NCI-H748 (cell line): Measurements from ENCODE around the gene RNLS.

Experiments used
- DNase-seq: peaks from one replicate; lab custom pipeline; 2025; ENCODE audit not compliant: unreplicated experiment; lab: John Stamatoyannopoulos, UW

The RNLS gene

DNA sequence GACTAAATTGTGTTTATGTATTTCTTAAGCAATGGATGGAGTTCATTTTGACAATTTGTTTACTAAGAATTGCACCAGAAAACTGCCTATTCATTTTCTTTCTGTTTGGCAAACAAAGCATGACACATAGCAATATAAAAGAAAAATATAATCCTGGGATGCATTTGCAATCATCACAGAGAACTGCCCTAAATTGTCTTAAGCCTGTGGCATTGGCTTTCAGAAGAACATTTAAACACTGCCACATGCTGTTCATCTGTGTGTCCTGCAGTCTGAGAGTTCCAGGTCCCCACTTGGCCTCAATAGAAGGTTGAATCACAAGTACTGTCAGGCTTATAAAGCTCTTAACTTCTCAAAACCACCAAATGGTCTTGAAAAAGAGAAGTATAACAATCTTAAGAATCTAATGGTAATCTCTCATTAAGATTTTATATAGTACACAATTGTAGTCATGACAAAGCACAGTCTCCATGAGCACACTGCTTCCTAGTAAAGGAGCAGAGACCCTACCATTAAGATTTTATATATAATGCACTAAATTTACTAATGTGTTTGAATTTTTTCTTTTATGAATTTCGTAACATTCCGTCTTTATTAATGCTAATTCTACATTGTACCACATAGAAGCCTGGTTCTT, 29.9 kb downstream of the RNLS start:
- peak; percentile 41 for DNase-seq

DNA sequence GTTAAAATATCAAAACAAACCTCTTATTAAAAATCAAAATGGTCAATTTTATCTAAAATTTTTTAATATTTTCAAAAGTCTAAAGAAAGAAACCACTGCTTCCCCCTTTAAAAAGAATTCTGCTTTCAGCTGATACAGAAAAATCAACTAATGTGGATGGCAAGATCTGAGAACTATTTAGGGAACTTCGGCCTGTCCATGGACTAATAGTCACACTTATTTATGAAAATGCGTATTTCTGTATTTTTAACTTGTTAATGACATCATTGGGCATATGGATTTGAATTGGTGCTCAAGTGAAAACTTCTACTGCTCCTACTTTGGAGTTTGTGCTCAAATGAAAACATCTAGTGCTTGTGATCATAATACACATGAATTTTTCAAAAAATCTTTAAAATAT, 31.9 kb downstream of the RNLS start:
- no peak for DNase-seq

DNA sequence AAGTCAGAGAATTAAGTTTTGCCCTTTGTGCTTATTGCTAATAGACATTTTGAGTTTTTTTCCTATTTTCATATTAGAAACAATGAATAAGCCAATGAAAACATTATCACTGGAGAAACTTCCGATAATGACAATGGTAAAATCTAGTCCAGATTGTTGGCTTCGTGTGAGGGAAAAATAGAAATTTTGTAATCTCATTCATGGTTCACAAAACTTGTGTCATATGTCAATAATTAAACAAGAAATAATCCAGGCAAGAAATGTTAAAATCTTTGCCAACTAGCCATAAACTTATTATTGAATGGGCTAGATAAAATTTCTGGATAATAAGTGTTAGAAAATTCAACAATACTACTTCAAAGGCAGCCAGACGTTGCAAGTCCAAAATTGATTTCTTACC, 36.6 kb downstream of the RNLS start:
- DNase-seq: no peak

DNA sequence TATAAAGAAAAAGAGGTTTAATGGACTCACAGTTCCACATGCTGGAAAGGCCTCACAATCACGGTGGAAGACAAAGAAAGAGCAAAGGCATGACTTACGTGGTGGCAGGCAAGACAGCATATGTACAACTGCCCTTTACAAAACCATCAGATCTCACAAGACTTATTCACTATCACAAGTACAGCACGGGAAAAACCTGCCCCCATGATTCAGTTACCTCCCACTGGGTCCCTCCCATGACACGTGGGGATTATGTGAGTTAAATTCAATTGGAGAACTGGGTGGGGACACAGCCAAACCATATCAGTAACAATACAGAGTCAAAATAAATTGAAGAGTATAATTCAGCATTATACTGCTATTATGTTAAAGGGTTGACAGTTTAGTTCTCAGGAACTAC, 37.8 kb downstream of the RNLS start:
- no peak for DNase-seq

DNA sequence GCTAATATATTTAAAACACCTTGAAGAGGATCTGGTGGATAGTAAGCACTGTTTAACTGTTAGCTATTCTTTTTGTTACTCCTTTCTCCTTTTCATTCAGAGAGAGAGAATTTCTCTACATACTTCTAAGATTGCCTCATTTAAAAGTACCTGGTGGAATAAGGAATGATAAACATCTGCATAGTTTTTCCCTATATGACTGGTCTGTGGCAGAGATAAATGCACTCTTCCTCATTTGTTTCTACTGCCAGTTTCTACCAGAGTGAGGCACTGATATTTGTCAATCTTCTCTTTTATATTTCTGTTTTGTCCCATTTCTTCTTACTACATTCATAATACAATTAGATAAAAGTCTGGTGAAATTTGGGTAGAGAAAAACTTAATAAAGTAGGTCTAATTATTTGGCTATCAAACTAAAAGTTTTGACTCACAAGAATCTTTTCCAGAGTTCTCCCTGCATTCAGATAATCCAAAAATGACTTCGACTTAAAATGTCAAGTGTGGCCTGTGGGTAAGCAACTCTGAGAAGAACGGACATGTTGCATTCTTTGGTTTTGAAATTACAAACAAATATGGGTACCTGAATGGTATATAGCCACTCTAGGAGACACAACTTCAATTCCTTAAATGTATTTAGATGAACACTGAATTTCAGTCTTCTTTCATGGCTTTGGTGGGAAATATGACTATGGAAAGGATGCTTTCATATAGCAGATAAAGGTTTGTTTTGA, 38.8 kb downstream of the RNLS start:
- DNase-seq: no peak

DNA sequence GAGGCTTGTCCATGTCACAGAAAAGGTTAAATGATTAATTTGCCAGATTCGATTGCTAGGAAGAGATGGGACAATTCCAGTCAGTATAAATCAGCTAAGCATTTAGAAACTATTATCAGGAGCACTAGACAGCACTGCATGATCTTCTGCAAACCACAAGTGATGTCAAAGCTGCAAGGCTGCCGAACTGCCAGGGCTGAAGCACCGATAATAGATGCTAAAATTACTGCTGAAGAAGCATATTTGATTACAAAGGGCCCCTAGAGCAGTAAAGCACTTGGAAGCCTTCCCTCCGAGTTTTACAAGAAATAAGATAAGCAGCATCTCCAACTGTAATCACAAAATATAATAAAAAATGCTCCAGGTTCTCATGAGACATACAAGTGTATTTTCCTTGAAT, 40.6 kb downstream of the RNLS start:
- no peak for DNase-seq

DNA sequence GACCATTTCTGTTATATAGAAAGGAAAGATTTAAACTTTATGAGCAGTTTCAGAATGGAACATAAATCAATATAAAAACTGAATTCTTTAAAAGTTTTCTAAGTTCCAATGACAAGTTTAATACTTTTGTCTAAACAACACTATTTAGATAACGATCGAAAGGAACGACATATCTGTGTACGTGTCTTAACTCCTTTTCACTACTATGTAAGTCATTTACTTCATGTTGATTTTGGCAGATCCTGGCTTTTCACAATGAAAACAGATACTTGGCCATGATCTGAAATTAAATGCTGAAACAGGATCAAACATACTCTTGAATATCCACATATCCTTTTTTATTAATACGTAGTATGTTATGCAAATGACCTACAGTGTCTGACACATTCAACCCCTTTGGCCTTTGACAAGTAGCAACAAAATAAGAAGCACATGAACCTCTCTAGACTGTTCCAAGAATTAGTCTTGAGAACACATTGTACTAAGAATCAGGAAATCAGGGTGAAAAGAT, 41.9 kb downstream of the RNLS start:
- DNase-seq: no peak

DNA sequence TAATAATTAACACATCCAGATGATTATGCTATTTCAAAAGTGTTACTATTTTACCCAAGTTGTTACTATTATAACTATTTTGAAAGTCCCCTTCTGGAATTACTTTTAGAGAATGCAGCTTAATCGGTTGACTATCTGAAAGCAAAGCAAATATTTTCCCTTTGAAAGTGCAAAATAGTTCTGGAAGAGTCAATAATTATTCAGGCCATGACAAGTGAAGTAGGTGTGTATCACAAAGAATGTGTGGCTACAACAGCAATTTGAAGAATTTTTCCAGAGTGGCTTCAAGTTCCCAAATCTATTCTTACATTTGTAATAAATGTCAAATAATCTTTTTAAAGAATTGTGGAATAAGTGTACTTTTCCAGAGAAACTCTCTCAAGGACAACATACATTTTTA, 42.8 kb downstream of the RNLS start:
- DNase-seq: no peak

DNA sequence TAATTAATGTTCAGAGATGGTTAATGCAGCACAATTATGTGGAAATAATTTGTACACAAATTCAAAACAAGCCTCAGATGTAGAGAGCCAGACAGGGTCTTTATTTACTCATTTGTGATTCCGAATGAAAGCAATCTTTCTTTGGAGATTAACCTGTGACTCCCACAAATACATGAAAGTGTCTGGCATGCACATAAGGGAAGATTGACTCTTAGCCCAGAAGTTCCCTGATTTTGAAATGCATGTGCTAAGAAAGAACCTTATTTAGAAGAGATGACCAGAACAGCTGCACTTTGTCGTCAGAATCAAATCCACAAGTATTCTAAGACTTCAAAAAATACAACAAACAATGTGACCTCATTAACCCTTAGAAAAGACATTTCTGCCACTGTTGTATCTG, 45.1 kb downstream of the RNLS start:
- DNase-seq: no peak

DNA sequence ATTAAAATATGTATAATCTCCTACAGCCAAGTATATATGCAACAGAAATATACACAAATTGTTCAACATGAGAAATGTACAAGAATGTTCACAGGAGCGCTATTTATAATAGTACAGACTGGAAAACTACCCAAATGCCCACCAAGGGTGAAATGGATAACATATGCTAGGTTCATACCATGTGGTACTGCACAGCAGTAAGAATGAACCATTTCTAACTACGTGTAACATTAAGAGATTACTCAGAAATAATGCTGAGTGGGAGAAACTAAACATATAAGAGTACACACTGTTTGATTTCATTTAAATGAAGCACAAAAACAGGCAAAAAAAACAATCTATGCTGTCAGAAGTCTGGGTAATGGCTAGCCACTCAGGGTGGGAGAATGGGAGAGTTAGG, 45.8 kb downstream of the RNLS start:
- no peak for DNase-seq

DNA sequence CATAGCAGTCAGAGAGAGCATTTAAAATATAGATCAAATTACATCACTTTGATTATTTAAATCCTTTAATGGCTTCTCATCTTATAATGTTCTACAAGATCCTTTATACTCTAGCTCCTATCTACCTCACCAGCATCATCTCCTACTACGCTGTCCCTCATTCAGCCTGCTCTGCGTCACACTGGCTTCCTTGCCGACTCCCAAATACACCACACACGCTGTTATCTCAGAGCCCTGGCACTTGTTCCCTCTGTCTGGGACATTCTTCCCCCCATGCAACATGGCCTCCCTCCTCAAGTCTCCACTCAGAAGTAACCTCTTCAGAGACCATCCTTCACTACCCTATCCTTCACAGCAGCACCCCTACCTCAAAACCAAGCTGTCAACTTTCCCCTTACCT, 46.7 kb downstream of the RNLS start:
- no peak for DNase-seq

DNA sequence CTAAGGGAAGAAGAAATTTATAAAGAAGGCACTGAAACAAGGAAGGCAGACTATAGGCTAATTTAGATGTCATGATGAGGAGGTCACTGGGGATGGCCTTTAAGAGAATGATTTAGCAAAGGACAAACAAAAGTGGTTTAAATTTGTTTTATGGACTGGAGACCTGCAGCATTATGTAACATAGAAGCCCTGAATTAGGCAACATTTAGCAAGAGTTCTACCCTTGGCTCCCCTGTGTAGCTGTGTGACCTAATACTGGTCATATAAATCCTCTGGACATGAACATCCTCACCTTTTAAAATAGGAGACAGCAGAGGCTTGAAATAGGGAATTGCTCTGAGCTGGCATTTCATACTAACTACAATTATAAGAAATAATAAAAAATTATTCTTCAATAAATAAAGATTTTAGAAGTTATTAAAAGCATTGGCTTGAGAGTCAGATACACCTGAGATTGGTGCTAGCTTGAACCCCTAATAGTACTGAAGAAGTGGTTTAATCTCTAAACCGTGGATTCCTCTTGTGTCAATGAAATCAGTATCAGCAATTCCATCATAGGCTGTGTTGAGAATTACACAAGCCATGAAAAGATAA, 48.9 kb downstream of the RNLS start:
- DNase-seq: no peak

DNA sequence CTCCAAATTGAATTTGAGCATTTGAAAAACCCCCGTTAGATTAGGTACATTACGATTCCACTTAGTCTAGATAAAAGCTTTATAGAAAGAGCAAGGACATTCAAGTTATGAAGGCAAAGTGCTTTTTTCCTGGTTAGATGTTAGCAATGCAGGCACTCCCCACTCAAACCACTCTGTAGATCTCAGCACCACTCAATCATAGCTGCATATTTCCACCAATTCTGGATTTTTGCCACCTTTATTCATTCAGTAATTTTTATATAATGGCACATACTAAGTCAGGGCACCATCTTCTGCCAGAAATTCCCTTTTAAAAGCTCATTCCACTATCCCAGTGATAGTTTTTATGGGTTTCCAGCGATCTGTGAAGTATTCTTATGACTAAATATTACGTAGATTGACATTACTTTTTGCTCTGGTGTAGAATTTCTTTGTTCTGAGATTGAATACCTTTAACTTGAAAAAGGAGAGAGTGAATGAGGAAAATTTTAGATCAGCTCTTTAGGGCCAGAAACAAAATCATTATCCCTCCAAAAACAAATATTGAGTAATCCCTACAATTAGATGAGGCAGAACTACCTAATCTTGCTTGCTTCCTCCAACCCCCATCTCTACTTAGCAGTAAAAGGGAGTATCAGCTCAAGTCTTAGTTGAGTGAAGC, 51.6 kb downstream of the RNLS start:
- DNase-seq: no peak

DNA sequence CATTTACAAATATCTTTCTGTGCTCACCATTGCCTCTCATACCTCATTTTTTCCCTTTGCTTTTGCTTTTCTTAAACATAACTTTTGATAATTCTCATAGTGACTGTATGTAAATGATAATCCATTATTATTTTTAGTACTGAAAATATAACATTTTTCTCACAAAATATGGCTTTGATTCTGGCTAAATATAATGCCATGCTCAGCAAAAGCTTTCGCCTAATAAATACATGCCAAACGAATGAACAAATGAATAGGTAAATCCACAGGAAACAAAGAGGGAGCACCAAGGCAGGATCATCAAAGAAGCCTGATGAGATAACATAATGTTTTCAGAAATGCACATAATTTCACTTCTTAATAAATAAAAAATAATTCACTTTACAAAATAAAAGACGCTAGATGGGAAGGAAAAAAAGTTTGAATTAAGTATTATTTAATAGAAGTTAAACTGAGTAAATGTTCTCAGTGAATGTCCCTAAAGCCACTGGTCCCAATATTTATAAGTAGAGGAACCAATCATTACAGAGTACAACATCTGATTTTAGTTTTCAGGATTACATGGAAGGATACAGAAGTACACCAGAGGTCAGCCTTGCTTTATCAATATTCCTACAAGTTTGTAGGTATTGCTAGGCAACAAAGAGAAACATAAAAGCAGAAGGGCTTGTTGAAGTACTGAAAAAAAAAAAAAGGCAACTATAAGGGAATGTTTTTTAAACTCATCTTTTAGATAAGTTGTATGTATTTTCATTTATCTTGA, 52.3 kb downstream of the RNLS start:
- no peak for DNase-seq

DNA sequence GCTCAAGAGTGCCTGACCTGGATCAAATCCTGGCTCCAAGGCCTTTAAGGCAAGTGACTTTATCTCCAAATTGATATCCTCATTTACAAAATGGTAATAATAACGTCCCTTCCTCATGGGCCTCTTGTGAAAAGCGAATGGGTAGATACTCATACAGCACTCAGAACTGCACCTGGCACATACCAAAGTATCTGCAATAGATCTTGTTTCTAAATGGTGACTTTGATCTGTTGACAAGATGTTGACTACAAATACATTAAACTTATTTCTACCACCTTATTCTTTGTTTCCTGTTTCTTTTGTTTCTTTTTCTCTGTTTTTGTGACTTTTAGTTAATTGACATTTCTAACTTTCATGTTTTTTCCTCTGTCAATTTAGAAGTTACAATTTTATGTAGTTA, 53.0 kb downstream of the RNLS start:
- DNase-seq: no peak

DNA sequence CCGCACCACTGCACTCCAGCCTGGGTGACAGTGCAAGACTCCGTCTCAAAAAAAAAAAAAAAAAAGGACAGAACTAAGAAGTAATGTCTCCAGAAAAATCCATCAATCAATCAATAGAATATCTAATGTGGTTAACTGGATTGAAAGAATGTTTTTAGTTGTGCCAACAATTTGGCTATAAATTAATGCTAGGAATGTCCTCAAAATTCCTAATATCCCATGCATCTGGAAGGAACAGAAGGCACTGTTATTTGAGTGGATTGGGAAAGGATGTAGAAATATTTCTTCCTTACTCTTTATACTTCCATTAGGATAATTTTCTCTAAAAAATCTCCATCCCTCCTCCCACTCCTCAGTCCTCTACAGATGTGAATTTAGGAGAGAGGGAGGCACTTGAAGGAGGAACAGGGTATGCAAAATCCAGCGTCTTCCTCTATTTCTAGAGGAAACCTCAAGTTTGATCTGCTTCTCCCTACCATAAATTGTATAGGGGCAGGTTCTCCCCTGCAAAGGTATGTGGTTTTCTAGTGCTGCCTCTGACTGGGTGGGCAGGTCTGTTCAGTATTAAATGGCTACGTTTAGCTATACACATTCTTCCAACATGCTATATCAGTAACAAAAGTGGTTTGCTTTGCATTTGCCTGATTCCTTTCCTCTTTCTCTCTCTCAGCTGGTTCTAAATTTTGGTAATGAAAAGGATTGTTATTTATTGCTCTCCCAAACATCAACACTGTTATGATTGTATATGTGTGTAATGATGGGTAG, 54.1 kb downstream of the RNLS start:
- no peak for DNase-seq

DNA sequence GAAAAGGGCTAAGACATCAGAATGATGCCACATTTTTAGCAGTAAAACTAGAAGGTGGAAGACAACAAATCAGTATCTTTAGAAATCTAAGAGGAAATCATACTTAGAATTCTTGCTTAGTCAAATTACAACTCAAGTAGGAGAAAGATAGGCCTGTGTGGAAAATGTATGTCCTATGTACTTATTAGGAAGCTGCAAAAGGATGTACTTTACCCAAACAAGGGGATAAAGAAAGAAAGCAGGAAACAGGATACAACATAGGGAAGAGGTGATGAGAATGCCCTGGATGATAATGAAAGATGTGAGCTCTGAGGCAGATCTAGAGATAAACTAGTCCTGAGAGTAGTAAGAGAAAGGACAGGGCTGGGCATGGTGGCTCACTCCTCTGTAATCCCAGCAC, 54.9 kb downstream of the RNLS start:
- no peak for DNase-seq

DNA sequence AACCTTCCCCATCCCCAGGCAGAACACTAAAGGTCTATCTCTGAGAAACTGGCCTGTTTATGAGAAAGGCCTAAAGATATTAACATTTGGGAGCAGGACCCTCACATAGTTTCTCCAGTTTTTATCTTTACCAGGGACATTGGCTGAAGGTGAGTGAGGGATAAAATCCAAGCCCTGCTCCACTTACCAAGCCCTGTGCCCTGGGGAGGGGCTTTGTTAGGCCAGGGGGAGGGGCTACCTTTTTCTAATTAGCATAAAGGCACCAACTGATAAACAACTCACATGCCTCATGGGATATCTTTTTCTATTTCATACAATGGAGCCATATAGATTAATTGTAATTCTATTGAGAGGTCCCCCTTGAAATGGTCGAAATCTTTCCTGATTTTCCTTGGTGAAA, 55.9 kb downstream of the RNLS start:
- DNase-seq: no peak

DNA sequence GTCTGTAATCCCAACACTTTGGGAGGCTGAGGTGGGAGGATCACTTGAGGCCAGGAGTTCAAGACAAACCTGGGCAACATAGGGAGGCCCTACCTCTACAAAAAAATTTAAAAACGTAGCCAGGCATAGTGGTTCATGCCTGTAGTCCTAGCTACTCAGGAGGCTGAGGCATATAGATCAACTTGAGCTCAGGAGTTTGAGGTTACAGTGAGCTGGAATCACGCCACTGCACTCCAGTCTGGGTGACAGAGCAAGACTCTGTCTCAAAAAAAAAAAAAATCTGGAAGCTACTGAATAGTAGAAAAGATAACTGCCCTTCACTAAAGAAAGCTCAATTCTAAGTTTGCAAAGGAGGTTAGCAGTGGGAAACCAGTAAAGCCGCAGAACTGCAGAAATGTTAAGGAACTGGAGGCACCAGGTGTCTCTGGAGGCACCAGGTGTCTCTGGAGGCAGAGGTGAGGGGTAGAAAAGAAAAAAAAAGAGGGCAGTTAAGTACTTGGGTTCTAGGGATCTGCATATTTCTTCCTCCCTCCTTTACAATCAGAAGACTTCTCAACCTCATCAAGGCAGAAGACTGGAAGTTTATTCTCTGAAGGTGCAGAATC, 56.5 kb downstream of the RNLS start:
- no peak for DNase-seq
